GM13977 (cell line): ENCODE measurements around the gene OR6J1.
"Not testable (repeated sequence)": the region's sequence is repeated elsewhere in the genome, so short reads cannot be mapped to it uniquely, and the experiment has no call there.

Experiments used
- DNase-seq: peaks from one replicate; pipeline ENCODE4 v3.0.0; 2012; ENCODE audit warnings: low spot score
- CTCF ChIP-seq: IDR thresholded peaks from 2 replicates; pipeline ENCODE4 v1.5.1; 2012; ENCODE audit warnings: mild to moderate bottlenecking, control low read depth; ENCODE audit not compliant: insufficient read depth; ENCODE audit errors: extremely low read depth, missing control alignments
- in situ Hi-C: fragments of 300-500 bp; cut with MboI; formaldehyde crosslinking; loops from one replicate; pipeline ENCODE4 v1.12.0; 2022; ENCODE audit warnings: low sequenced_read_pairs, low pct_unique_long_range_greater_than_20kb, mixed read lengths, inconsistent platforms; ENCODE audit not compliant: unreplicated experiment

Gene OR6J1

DNA sequence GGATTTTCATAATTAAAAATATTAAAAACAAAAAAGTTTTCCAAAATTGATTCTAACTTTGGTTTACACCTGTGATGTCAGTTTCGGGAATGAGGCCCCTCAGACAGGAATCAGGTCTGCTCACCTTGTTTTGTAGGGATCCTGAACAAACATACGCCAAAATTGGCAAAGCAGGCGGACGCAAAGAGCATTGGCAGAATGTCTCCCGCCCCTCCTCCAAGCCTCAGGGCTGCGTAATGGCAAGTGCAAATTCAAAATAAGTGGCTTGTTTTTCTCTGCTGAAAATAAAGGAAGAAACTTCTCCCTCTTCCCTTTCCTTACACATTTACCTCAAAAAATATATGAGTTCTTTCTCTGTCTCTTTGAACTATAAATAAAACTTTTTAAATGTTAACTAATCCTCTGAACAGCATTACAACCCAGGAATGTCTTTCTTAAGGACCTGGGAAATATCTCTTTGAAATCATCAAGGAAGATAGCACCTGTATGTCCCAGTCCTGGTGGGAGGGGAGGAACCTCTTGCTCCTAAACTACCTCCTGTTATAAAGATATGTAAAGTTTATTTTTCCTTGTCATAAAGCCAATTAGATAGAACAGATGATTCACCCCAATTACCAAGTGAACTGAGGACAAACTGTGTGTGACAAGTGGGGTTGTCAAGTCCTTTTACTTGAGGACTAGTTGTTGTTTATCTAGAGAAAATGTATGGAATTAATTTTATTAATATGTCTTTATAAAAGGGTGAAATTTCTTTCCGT is 16.5 kb downstream of the OR6J1 start:
- in situ Hi-C loops: no loop called here
- no peak for TF ChIP-seq CTCF
- no peak for DNase-seq

- DNase-seq: no peak
- in situ Hi-C loops: no loop called here
- TF ChIP-seq CTCF: no peak
These were observed 17.6 kb downstream of the OR6J1 start for GRCh38 chr14:22626590-22626989.

DNA sequence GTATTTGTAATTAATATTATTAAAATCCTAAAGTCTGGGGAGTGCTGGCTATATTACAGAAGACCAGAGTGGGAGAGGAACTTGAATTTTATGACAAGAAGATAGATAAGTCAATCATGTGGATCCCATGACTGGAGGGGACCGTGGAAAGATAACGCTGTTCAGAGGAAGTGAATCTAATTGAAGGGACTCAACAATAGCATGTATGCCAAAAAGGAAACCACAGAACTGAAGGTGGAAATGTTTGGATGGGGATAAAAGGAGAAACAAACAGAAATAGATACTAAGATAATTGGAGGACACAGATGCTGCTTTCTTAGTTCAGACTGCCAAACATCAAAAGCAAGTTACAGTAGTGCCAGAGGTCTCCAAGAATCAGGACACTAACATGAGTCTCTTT is 21.1 kb downstream of the OR6J1 start:
- in situ Hi-C loops: no loop called here
- TF ChIP-seq CTCF: no peak
- no peak for DNase-seq

DNA sequence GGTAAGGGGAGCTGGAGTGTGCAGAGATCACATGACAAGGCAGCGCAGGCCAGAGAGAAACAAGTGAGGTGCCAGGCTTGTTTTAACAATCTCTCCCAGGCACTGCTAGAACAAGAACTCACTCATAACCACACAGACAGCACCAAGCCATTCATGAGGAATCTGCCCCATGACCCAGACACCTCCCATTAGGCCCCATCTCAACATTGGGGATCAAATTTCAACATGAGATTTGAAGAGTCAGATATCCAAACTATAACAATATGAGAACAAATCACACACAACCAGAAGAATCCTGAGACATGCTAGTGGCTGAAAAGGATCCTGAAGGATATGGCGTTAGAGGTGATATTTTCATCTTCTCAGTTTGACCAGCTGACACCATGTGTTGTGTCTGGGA is 21.9 kb downstream of the OR6J1 start:
- no peak for TF ChIP-seq CTCF
- in situ Hi-C loops: no loop called here
- DNase-seq: no peak

- in situ Hi-C loops, DNase-seq: not testable (repeated sequence)
These were observed 28.4 kb downstream of the OR6J1 start for GRCh38 chr14:22615765-22616164.

DNA sequence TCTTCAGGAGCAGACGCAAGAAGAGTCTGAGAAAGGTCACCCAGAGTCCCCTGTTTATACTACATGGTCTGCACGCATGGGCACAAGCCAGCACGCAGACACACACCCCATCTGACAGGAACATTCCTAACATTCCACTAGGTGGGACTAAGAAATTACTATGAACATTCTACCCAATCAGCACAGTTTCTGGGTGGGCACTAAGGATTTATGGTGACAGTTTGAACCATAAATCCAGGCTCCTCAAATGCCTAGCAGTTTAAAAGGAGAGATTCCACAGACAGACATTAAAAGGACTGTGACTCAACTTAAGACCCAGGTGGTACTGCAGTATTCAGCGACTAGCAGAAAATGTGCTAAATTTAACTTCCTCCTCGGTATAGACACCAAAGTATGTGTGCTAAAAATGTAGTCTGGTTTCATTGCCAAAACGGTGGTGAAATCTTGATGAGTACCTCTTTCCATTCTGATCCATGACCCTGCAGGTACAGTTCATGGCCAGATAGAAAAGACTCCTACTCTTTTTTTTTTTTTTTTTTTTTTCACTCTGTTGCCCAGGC is 29.8 kb downstream of the OR6J1 start:
- in situ Hi-C loops: no loop called here
- no peak for TF ChIP-seq CTCF
- no peak for DNase-seq

- TF ChIP-seq CTCF: no peak
- in situ Hi-C loops: no loop called here
- no peak for DNase-seq
These were observed 30.4 kb downstream of the OR6J1 start for GRCh38 chr14:22613736-22614239.
